IMR-90 (cell line): ENCODE measurements around the gene C2orf92. TPM values are rescaled to one million over a fixed set of nuclear protein-coding genes. Genes with fewer than 3 reads are reported as not detected.

Source experiments
- ATAC-seq: fragments of 200-7000 bp; cut with Tn5 transposase; 2 replicates; pipeline ENCODE4 v1.9.1; 2020; ENCODE audit warnings: low read depth, mild to moderate bottlenecking, moderate library complexity
- BruUV-seq: library from RNA; stranded (reverse); fragments of 400-500 nt; replicated peaks from 2 replicates; lab custom pipeline; 2021; lab: Mats Ljungman, UMichigan
- CTCF ChIA-PET: fragments of 300-600 bp; formaldehyde crosslinking; extraction: SDS; loops from one replicate; lab custom pipeline; 2021; ENCODE audit warnings: antibody characterized with exemption; lab: Yijun Ruan, JAX
- POLR2A ChIA-PET: fragments of 300-600 bp; sonication (Branson Sonifier 250); formaldehyde crosslinking; loops from one replicate; lab custom pipeline; 2022; ENCODE audit warnings: antibody characterized with exemption; ENCODE audit not compliant: unreplicated experiment; lab: Charles Lee
- DNase-seq: peaks from one replicate; pipeline ENCODE4 v3.0.0; 2013
- H2AFZ ChIP-seq: replicated peaks from 2 replicates; pipeline ENCODE3; 2013; ENCODE audit warnings: low read length, mild to moderate bottlenecking; ENCODE audit not compliant: poor library complexity
- H2AK5ac ChIP-seq: 2 replicates; pipeline ENCODE4 v1.6.1; 2013; ENCODE audit warnings: low read depth, low read length, inconsistent platforms
- H2AK9ac ChIP-seq: replicated peaks from 2 replicates; pipeline ENCODE3; 2013; ENCODE audit warnings: mild to moderate bottlenecking, low read depth, low read length, moderate library complexity; ENCODE audit not compliant: poor library complexity
- H2BK120ac ChIP-seq: 2 replicates; pipeline ENCODE4 v1.6.1; 2013; ENCODE audit warnings: low read depth, low read length, inconsistent platforms
- H2BK15ac ChIP-seq: 3 replicates; pipeline ENCODE4 v1.6.1; 2013; ENCODE audit warnings: low read depth, low read length, inconsistent platforms
- H2BK20ac ChIP-seq: 2 replicates; pipeline ENCODE4 v1.6.1; 2013; ENCODE audit warnings: low read depth, mild to moderate bottlenecking, inconsistent platforms, low read length, moderate library complexity
- H2BK5ac ChIP-seq: 2 replicates; pipeline ENCODE4 v1.6.1; 2013; ENCODE audit warnings: mild to moderate bottlenecking, low read depth, low read length, inconsistent platforms; ENCODE audit not compliant: poor library complexity, severe bottlenecking
- H3K14ac ChIP-seq: replicated peaks from 2 replicates; pipeline ENCODE4 v1.6.1; 2013; ENCODE audit warnings: low read depth, low read length, inconsistent platforms
- H3K18ac ChIP-seq: 2 replicates; pipeline ENCODE4 v1.6.1; 2013; ENCODE audit warnings: low read depth, low read length, control low read depth
- H3K23ac ChIP-seq: 2 replicates; pipeline ENCODE4 v1.6.1; 2013; ENCODE audit warnings: low read depth, low read length, inconsistent platforms
- H3K27ac ChIP-seq: 2 replicates; pipeline ENCODE4 v1.5.1; 2013; ENCODE audit warnings: mild to moderate bottlenecking, control low read depth, low read length; ENCODE audit not compliant: insufficient read depth
- H3K27me3 ChIP-seq: 2 replicates; pipeline ENCODE4 v1.6.1; 2013; ENCODE audit warnings: low read length; ENCODE audit not compliant: control insufficient read depth, insufficient read depth
- H3K36me3 ChIP-seq: 2 replicates; pipeline ENCODE4 v1.6.1; 2013; ENCODE audit warnings: low read length, mixed read lengths; ENCODE audit not compliant: control insufficient read depth, insufficient read depth
- H3K4ac ChIP-seq: 2 replicates; pipeline ENCODE4 v1.6.1; 2013; ENCODE audit warnings: low read depth, low read length, inconsistent platforms
- H3K4me1 ChIP-seq: 2 replicates; pipeline ENCODE4 v1.6.1; 2013; ENCODE audit warnings: low read length, mixed read lengths; ENCODE audit not compliant: control insufficient read depth, insufficient read depth
- H3K4me2 ChIP-seq: 2 replicates; pipeline ENCODE4 v1.6.1; 2013; ENCODE audit warnings: low read depth, mild to moderate bottlenecking, control low read depth, low read length, moderate library complexity
- H3K4me3 ChIP-seq: 2 replicates; pipeline ENCODE4 v1.5.1; 2013; ENCODE audit warnings: low read depth, mild to moderate bottlenecking, control low read depth, low read length, moderate library complexity; ENCODE audit not compliant: insufficient read depth
- H3K56ac ChIP-seq: 2 replicates; pipeline ENCODE4 v1.6.1; 2013; ENCODE audit warnings: low read length, inconsistent platforms; ENCODE audit not compliant: insufficient read depth; ENCODE audit errors: extremely low read depth
- H3K79me1 ChIP-seq, 2 experiments: 2 replicates each; pipeline ENCODE4 v1.6.1; 2013; ENCODE audit warnings: low read length in 2 of 2, inconsistent platforms in 1 of 2, low read depth in 1 of 2
- H3K9ac ChIP-seq: 2 replicates; pipeline ENCODE4 v1.6.1; 2013; ENCODE audit warnings: low read depth, low read length, control low read depth
- H3K9me1 ChIP-seq: 2 replicates; pipeline ENCODE4 v1.6.1; 2013; ENCODE audit warnings: low read length, inconsistent platforms; ENCODE audit not compliant: insufficient read depth
- H3K9me3 ChIP-seq: 2 replicates; pipeline ENCODE4 v1.6.1; 2013; ENCODE audit warnings: low read length; ENCODE audit not compliant: control insufficient read depth, insufficient read depth
- H4K20me1 ChIP-seq: 2 replicates; pipeline ENCODE4 v1.6.1; 2013; ENCODE audit warnings: low read length, inconsistent platforms; ENCODE audit not compliant: insufficient read depth
- H4K5ac ChIP-seq: 2 replicates; pipeline ENCODE4 v1.6.1; 2013; ENCODE audit warnings: mild to moderate bottlenecking, low read depth, low read length, control low read depth
- H4K8ac ChIP-seq, 2 experiments: 2 replicates each; pipeline ENCODE4 v1.6.1; 2013; ENCODE audit warnings: low read depth in 2 of 2, low read length in 2 of 2, control low read depth in 1 of 2, inconsistent platforms in 1 of 2
- H4K91ac ChIP-seq: 2 replicates; pipeline ENCODE4 v1.6.1; 2013; ENCODE audit warnings: low read depth, low read length, inconsistent platforms; ENCODE audit not compliant: insufficient read depth
- BHLHE40 ChIP-seq: fragments of 150-350 bp; IDR thresholded peaks from 2 replicates; pipeline ENCODE4 v1.6.1; 2016; ENCODE audit warnings: mild to moderate bottlenecking, low read depth, low read length
- CEBPB ChIP-seq: IDR thresholded peaks from 2 replicates; pipeline ENCODE4 v1.6.1; 2012; ENCODE audit warnings: low read depth, low read length, improper control_type of control experiment
- CHD1 ChIP-seq: IDR thresholded peaks from 2 replicates; pipeline ENCODE4 v1.6.1; 2012; ENCODE audit warnings: low read depth, low read length, improper control_type of control experiment
- CTCF ChIP-seq: conservative IDR thresholded peaks from 2 replicates; pipeline ENCODE4 v1.5.1; 2012; ENCODE audit warnings: mild to moderate bottlenecking, low read depth, low read length, improper control_type of control experiment
- ELK1 ChIP-seq: fragments of 150-350 bp; IDR thresholded peaks from 2 replicates; pipeline ENCODE4 v1.6.1; 2016; ENCODE audit warnings: low read depth, mild to moderate bottlenecking, low read length, moderate library complexity, borderline replicate concordance
- FOS ChIP-seq: fragments of 150-350 bp; IDR thresholded peaks from 2 replicates; pipeline ENCODE4 v1.6.1; 2016; ENCODE audit warnings: low read depth, low read length
- MAFK ChIP-seq: IDR thresholded peaks from 2 replicates; pipeline ENCODE4 v1.6.1; 2012; ENCODE audit warnings: low read depth, low read length, improper control_type of control experiment
- MXI1 ChIP-seq: IDR thresholded peaks from 2 replicates; pipeline ENCODE4 v1.6.1; 2012; ENCODE audit warnings: low read depth, mild to moderate bottlenecking, low read length, moderate library complexity, borderline replicate concordance
- NFE2L2 ChIP-seq: fragments of 150-350 bp; IDR thresholded peaks from 2 replicates; pipeline ENCODE4 v1.6.1; 2016; ENCODE audit warnings: low read depth, mild to moderate bottlenecking, low read length
- POLR2A ChIP-seq: IDR thresholded peaks from 2 replicates; pipeline ENCODE4 v1.6.1; 2012; ENCODE audit warnings: mild to moderate bottlenecking, low read depth, low read length
- RAD21 ChIP-seq: IDR thresholded peaks from 2 replicates; pipeline ENCODE4 v1.6.1; 2012; ENCODE audit warnings: low read length, improper control_type of control experiment
- RCOR1 ChIP-seq: IDR thresholded peaks from 2 replicates; pipeline ENCODE4 v1.6.1; 2012; ENCODE audit warnings: mild to moderate bottlenecking, low read length, improper control_type of control experiment; ENCODE audit not compliant: insufficient replicate concordance
- RFX5 ChIP-seq: IDR thresholded peaks from 2 replicates; pipeline ENCODE4 v1.8.0; 2012; ENCODE audit warnings: low read depth, mild to moderate bottlenecking, low read length, moderate library complexity
- USF2 ChIP-seq: fragments of 150-350 bp; IDR thresholded peaks from 2 replicates; pipeline ENCODE4 v1.6.1; 2017; ENCODE audit warnings: mild to moderate bottlenecking, antibody characterized with exemption, low read length, low read depth
- WGBS, 2 experiments: methylation state at CpG; one replicate each; pipeline versions ENCODE4 v1.1.5 to v1.1.7; 2013; ENCODE audit warnings: missing lambda C conversion rate in 2 of 2; ENCODE audit not compliant: insufficient read length in 1 of 2; ENCODE audit errors: extremely low coverage in 2 of 2; 5-methylcytosine and 5-hydroxymethylcytosine counted together
- dilution Hi-C: fragments of 300-500 bp; cut with HindIII; formaldehyde crosslinking; loops from one replicate; pipeline ENCODE4 v1.14.3; 2018; ENCODE audit warnings: low sequenced_read_pairs; ENCODE audit not compliant: unreplicated experiment
- in situ Hi-C: fragments of 300-500 bp; cut with MboI; formaldehyde crosslinking; loops from 3 replicates; pipeline ENCODE4 v1.14.3; 2019; ENCODE audit warnings: low sequenced_read_pairs, inconsistent platforms, mixed read lengths
- intact Hi-C: fragments of 100-400 bp; cut with micrococcal nuclease; formaldehyde crosslinking; loops from 2 replicates; pipeline ENCODE4 v1.10.0; 2022
- polyA plus RNA-seq, 3 experiments: library from polyadenylated mRNA; depleted of rRNA; stranded (reverse); fragments of >200 nt; gene quantifications; 2 replicates each; pipeline ENCODE4 v1.2.3, GENCODE V29; 2012; ENCODE audit warnings: low replicate concordance in 1 of 3
- total RNA-seq: library from RNA; depleted of rRNA; stranded (reverse); fragments of >200 nt; gene quantifications from 2 replicates; pipeline ENCODE4 v1.2.3, GENCODE V29; 2012

Gene C2orf92
- total and polyA plus RNA-seq, 2 of the 4 experiments (the other 2 are of a cell fraction) = 0.90 to 2.5 TPM

GRCh38 chr2:97733341-97734035 is 64.0 kb downstream of the C2orf92 start:
- no peak overlapping the region for H3K56ac ChIP-seq
- intact Hi-C loops = no loop called here
- H3K9ac ChIP-seq = no peak overlapping the region
- H3K27ac ChIP-seq = no peak overlapping the region
- H2BK120ac ChIP-seq = no peak overlapping the region
- H3K9me1 ChIP-seq = no peaks in the 10 kb centered on the region
- DNase-seq (no peak), ATAC-seq (no peak)
- H3K4me2 ChIP-seq = no peak overlapping the region
- H3K9me3 ChIP-seq = peaks cover 4% of the 10 kb centered on the region; the same call in 1 of the 2 replicates
- no peak overlapping the region for H2BK5ac ChIP-seq
- TF ChIP-seq RFX5 (no peak), POLR2A (no peak), CHD1 (no peak), ELK1 (no peak), FOS (no peak), RCOR1 (no peak), BHLHE40 (no peak), MXI1 (no peak), MAFK (no peak), NFE2L2 (no peak), RAD21 (no peak), CTCF (no peak), CEBPB (no peak), USF2 (no peak)
- H2BK15ac ChIP-seq = no peak overlapping the region
- H3K18ac ChIP-seq = no peak overlapping the region
- WGBS, 2 experiments = 69% methylated on average over 5 of the region's 20 CpGs; no CpG with 5 or more reads in 1 of the 2 experiments
- H2AK5ac ChIP-seq = no peak overlapping the region
- no peak overlapping the region for H2AK9ac ChIP-seq
- no peak overlapping the region for H4K91ac ChIP-seq
- no peaks in the 10 kb centered on the region for H3K79me1 ChIP-seq
- no peak overlapping the region for H3K4me3 ChIP-seq
- no peak overlapping the region for H4K5ac ChIP-seq
- H4K8ac ChIP-seq = no peak overlapping the region
- no peaks in the 10 kb centered on the region; the same call in 1 of the 2 replicates for H3K27me3 ChIP-seq
- no peak overlapping the region for H3K14ac ChIP-seq
- no peak overlapping the region for H2BK20ac ChIP-seq
- H4K20me1 ChIP-seq = no peaks in the 10 kb centered on the region
- H3K4me1 ChIP-seq = no peaks in the 10 kb centered on the region
- H3K23ac ChIP-seq = no peak overlapping the region
- CTCF ChIA-PET = no interaction called here
- H3K4ac ChIP-seq = no peak overlapping the region
- H2AFZ ChIP-seq = no peak overlapping the region
- dilution Hi-C loops = no loop called here
- no peaks in the 10 kb centered on the region for H3K36me3 ChIP-seq
- no TSS peak for BruUV-seq
- in situ Hi-C loops = no loop called here
- POLR2A ChIA-PET = no interaction called here
